ENCODE data around the gene ANKRD22. TPM values are rescaled to one million over a fixed set of nuclear protein-coding genes. Genes with fewer than 3 reads are reported as not detected.

ANKRD22 gene
- total and polyA plus RNA-seq, 12 donors = 0.29 to 2.0 (median 0.40) TPM; not detected in 4

DNA sequence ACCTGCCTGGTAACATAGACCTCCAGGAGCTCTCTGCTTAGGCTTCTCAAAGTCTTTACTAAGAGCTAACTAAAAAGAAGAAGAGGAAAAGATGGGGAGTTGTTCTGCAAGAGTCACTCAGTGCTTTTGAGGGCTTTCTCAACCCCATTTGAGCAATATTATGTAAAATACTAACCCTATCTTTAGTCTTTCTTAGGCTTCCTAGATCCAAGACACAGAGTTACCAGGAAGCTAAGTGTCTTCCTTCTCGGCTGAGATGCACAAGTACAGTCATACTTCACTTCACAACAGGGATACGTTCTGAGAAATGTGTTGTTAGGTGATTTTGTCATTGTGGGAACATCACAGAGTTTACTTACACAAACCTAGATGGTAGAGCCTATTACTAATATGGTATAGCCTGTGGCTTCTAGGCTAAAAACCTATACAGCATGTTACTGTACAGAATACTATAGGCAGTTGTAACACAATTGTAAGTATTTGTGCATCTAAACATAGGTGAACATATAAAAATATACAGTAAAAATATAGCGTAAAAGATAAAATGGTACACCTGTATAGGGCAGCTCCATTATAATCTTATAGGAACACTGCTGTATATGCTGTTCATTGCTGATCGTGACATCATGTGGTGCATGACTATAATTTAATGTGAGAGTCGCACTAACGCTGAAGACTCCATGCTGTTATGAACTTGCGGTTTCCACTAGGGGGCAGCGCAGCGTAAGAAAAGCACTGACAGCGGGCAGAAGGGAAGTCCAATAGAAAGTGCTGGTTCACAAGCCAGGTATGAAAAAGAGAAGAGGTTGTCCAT, 16.3 kb downstream of the ANKRD22 start:
- Histone ChIP-seq H3K36me3 (replicated peaks in 1 of 2) (no peaks in the 10 kb centered on the region), H3K9me3 (replicated peaks in 1 of 3) (no peaks in the 10 kb centered on the region), H3K27me3 (no peaks in the 10 kb centered on the region), H3K4me1 (replicated peaks in 1 of 2) (peaks cover 0 to 16% of the 10 kb centered on the region in 2 donors), H3K4me3 (no peak overlapping the region), H3K27ac (no peak overlapping the region)
- intact Hi-C loops (cut with DNase I) = loop anchor here (5.0 to 10.0 kb wide), 2 partner anchors 97 to 379 kb away; no protein-coding TSS in a partner anchor
- 14 to 18% (median 16%) methylated on average over 10 of the region's 10 CpGs for WGBS, 4 donors
- TF ChIP-seq, protein P1, sequence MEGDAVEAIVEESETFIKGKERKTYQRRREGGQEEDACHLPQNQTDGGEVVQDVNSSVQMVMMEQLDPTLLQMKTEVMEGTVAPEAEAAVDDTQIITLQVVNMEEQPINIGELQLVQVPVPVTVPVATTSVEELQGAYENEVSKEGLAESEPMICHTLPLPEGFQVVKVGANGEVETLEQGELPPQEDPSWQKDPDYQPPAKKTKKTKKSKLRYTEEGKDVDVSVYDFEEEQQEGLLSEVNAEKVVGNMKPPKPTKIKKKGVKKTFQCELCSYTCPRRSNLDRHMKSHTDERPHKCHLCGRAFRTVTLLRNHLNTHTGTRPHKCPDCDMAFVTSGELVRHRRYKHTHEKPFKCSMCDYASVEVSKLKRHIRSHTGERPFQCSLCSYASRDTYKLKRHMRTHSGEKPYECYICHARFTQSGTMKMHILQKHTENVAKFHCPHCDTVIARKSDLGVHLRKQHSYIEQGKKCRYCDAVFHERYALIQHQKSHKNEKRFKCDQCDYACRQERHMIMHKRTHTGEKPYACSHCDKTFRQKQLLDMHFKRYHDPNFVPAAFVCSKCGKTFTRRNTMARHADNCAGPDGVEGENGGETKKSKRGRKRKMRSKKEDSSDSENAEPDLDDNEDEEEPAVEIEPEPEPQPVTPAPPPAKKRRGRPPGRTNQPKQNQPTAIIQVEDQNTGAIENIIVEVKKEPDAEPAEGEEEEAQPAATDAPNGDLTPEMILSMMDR (IDR thresholded peaks at IDR 0.05) = peak; percentile 83 to 97 (median 94)
- TF ChIP-seq POLR2A (IDR thresholded peaks at IDR 0.05) = no peak
- peak; percentile 81 to 93 (median 87) for DNase-seq

DNA sequence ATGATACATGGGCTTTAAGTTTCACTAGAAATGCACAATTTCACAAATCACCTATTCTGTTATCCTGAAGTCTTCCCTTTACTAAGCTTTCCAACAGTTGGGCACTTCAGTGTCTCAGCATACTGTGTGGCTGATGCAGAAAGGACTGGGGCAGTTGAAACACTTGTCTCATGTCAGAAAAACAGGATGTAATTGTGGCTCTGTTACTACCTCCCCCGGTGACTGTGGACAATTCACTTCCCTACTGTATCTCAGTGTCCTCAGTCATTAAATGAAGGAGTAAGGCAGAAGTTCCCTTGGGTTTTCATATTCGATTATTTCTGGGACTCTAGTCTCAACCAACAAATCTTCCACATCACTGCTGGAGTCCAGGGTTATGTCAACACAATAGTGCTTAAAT, 17.9 kb downstream of the ANKRD22 start:
- WGBS, 4 donors = 44 to 72% (median 60%) methylated on average over 2 of the region's 2 CpGs
- no peak for DNase-seq
- intact Hi-C loops (cut with DNase I) = loop anchor here (10.0 kb wide), 1 partner anchor 381 kb away; no protein-coding TSS in a partner anchor
- no peak overlapping the region for H3K27ac ChIP-seq
- H3K4me3 ChIP-seq = no peak overlapping the region
- no peaks in the 10 kb centered on the region for H3K36me3 ChIP-seq (replicated peaks in 1 of 2)
- TF ChIP-seq, protein P1 (IDR thresholded peaks at IDR 0.05) = no peak
- TF ChIP-seq POLR2A (IDR thresholded peaks at IDR 0.05) = no peak
- no peaks in the 10 kb centered on the region for H3K27me3 ChIP-seq
- peaks cover 0 to 16% of the 10 kb centered on the region in 2 donors for H3K4me1 ChIP-seq (replicated peaks in 1 of 2)
- H3K9me3 ChIP-seq (replicated peaks in 1 of 3) = no peaks in the 10 kb centered on the region

DNA sequence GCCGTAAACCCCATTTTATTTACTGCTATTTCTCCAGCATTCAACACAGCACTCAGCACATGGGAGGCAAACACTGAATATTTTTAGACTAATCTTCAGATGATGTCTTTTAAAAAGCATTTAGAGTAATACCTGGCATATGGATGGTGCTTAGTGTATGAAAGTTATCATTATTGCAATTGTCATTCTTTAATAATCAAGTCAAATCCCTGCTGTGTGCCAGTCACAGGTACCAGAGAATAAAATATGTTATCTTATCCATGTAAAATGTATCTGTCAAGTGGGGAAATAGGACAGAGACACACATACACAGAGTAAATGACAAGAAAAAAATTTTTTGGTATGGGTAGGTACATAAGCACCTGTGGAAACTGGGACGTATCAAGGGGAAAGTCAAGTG, 18.5 kb downstream of the ANKRD22 start:
- no peak overlapping the region for H3K4me3 ChIP-seq
- no peaks in the 10 kb centered on the region for H3K36me3 ChIP-seq (replicated peaks in 1 of 2)
- 86 to 95% (median 92%) methylated on average over 2 of the region's 2 CpGs for WGBS, 4 donors
- peaks cover 0 to 16% of the 10 kb centered on the region in 2 donors for H3K4me1 ChIP-seq (replicated peaks in 1 of 2)
- TF ChIP-seq, protein P1 (IDR thresholded peaks at IDR 0.05) = no peak
- no peak for TF ChIP-seq POLR2A (IDR thresholded peaks at IDR 0.05)
- no peak for DNase-seq
- intact Hi-C loops (cut with DNase I) = loop anchor here (10.0 kb wide), 1 partner anchor 382 kb away; no protein-coding TSS in a partner anchor
- H3K27me3 ChIP-seq = no peaks in the 10 kb centered on the region
- H3K9me3 ChIP-seq (replicated peaks in 1 of 3) = no peaks in the 10 kb centered on the region
- H3K27ac ChIP-seq = no peak overlapping the region

DNA sequence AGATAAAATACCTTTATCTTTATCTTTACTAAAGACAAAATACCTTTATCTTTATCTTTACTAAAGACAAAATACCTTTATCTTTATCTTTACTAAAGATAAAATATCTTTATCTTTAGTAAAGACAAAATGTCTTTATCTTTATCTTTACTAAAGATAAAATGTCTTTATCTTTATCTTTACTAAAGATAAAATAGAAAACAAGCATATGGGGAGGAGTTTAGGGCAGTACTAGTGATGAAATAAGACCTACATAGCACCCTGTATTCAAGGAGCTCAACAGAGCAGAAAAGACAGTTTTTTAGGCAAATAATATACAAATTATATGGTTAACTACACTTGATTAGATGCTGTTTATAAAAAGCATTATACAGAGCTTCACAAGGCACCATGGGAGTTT, 19.3 kb downstream of the ANKRD22 start:
- peaks cover 0 to 16% of the 10 kb centered on the region in 2 donors for H3K4me1 ChIP-seq (replicated peaks in 1 of 2)
- no peak for DNase-seq
- TF ChIP-seq POLR2A (IDR thresholded peaks at IDR 0.05) = no peak
- TF ChIP-seq, protein P1 (IDR thresholded peaks at IDR 0.05) = no peak
- no peaks in the 10 kb centered on the region for H3K9me3 ChIP-seq (replicated peaks in 1 of 3)
- no peaks in the 10 kb centered on the region for H3K27me3 ChIP-seq
- no peak overlapping the region for H3K4me3 ChIP-seq
- intact Hi-C loops (cut with DNase I) = loop anchor here (10.0 kb wide), 1 partner anchor 382 kb away; no protein-coding TSS in a partner anchor
- H3K36me3 ChIP-seq (replicated peaks in 1 of 2) = no peaks in the 10 kb centered on the region
- H3K27ac ChIP-seq = no peak overlapping the region

Data from adrenal gland (tissue), 12 donors.